GM23248 (cell line): ENCODE data around the gene FUOM. TPM values are rescaled to one million over a fixed set of nuclear protein-coding genes. Genes with fewer than 3 reads are reported as not detected.
A peak's percentile ranks its signal among the peaks of the same experiment; 100 is the strongest.
"Not testable (repeated sequence)": the region's sequence is repeated elsewhere in the genome, so short reads cannot be mapped to it uniquely, and the experiment has no call there.

Experiments used
- DNase-seq: peaks from one replicate; pipeline ENCODE4 v3.0.0-alpha.2; 2015
- H2AFZ ChIP-seq: fragments of 200-600 bp; sonication (generic); 2 replicates; pipeline ENCODE4 v1.6.1; 2016; ENCODE audit warnings: antibody characterized with exemption
- H3F3A ChIP-seq: fragments of 200-600 bp; sonication (generic); 2 replicates; pipeline ENCODE4 v1.6.1; 2016; ENCODE audit warnings: mild to moderate bottlenecking, antibody characterized with exemption, mixed run types; ENCODE audit not compliant: insufficient read depth
- H3K27ac ChIP-seq: fragments of 200-600 bp; sonication (generic); 2 replicates; pipeline ENCODE4 v1.5.1; 2016; ENCODE audit warnings: mild to moderate bottlenecking
- H3K27me3 ChIP-seq: fragments of 200-600 bp; sonication (generic); replicated peaks from 2 replicates; pipeline ENCODE4 v1.6.1; 2016; ENCODE audit warnings: mild to moderate bottlenecking; ENCODE audit not compliant: insufficient read depth
- H3K36me3 ChIP-seq: fragments of 200-600 bp; sonication (generic); 2 replicates; pipeline ENCODE4 v1.6.1; 2016; ENCODE audit warnings: low read depth, mild to moderate bottlenecking
- H3K4me1 ChIP-seq: fragments of 200-600 bp; sonication (generic); 2 replicates; pipeline ENCODE4 v1.6.1; 2016; ENCODE audit warnings: mild to moderate bottlenecking; ENCODE audit not compliant: insufficient read depth
- H3K4me2 ChIP-seq: fragments of 200-600 bp; sonication (generic); one replicate; pipeline ENCODE4 v1.6.1; 2016; ENCODE audit warnings: mild to moderate bottlenecking; ENCODE audit not compliant: unreplicated experiment
- H3K4me3 ChIP-seq: fragments of 200-600 bp; sonication (generic); 2 replicates; pipeline ENCODE4 v1.5.1; 2016; ENCODE audit warnings: mild to moderate bottlenecking
- H3K79me2 ChIP-seq: fragments of 200-600 bp; sonication (generic); 2 replicates; pipeline ENCODE4 v1.6.1; 2016; ENCODE audit warnings: mild to moderate bottlenecking; ENCODE audit not compliant: insufficient read depth
- H3K9ac ChIP-seq: fragments of 200-600 bp; sonication (generic); 2 replicates; pipeline ENCODE4 v1.6.1; 2016; ENCODE audit warnings: mild to moderate bottlenecking
- H3K9me2 ChIP-seq: fragments of 200-600 bp; sonication (generic); 2 replicates; pipeline ENCODE4 v1.6.1; 2016; ENCODE audit warnings: mixed run types, mild to moderate bottlenecking, moderate library complexity; ENCODE audit not compliant: insufficient read depth
- H3K9me3 ChIP-seq: fragments of 200-600 bp; sonication (generic); one replicate; pipeline ENCODE4 v1.6.1; 2017; ENCODE audit warnings: low read depth
- H4K20me1 ChIP-seq: fragments of 200-600 bp; sonication (generic); 2 replicates; pipeline ENCODE4 v1.6.0; 2016; ENCODE audit not compliant: insufficient read depth
- EZH2 ChIP-seq: fragments of 200-600 bp; sonication (generic); IDR thresholded peaks from 2 replicates; pipeline ENCODE4 v1.6.1; 2018; ENCODE audit warnings: antibody characterized with exemption, mild to moderate bottlenecking; ENCODE audit not compliant: insufficient read depth, poor library complexity, severe bottlenecking
- EZH2phosphoT487 ChIP-seq: fragments of 200-600 bp; sonication (generic); IDR thresholded peaks from 2 replicates; pipeline ENCODE4 v1.6.1; 2018; ENCODE audit warnings: antibody characterized with exemption, moderate library complexity, mild to moderate bottlenecking, low read depth; ENCODE audit not compliant: insufficient read depth
- WGBS, 2 experiments: methylation state at CpG; one replicate each; pipeline ENCODE4 v1.1.6; 2015 to 2017; ENCODE audit warnings: low lambda C conversion rate in 2 of 2, low coverage in 1 of 2; ENCODE audit errors: missing lambda C conversion rate in 2 of 2; 5-methylcytosine and 5-hydroxymethylcytosine counted together
- in situ Hi-C: fragments of 300-500 bp; cut with MboI; formaldehyde crosslinking; loops from 2 replicates; pipeline ENCODE4 v1.15.0; 2020
- polyA plus RNA-seq: library from polyadenylated mRNA; unstranded; fragments of >200 nt; fragmentation: Nextera tagmentation; extraction: Ambion mirVana; gene quantifications from 2 replicates; pipeline ENCODE4 v1.2.1, GENCODE V29; 2016
- total RNA-seq: library from RNA; depleted of rRNA; stranded (reverse); fragments of >200 nt; shearing (Covaris generic); gene quantifications from 2 replicates; pipeline ENCODE4 v1.2.3, GENCODE V29; 2014

Gene FUOM
- total and polyA plus RNA-seq, 2 experiments from 2014 or later: 21.5 to 24.5 TPM

- Histone ChIP-seq H3F3A (no peaks in the 10 kb centered on the region), H3K9me2 (no peaks in the 10 kb centered on the region), H3K4me1 (no peaks in the 10 kb centered on the region), H4K20me1 (no peaks in the 10 kb centered on the region), H2AFZ (no peak overlapping the region), H3K9ac (peak overlapping the region; percentile 33), H3K27me3 (no peaks in the 10 kb centered on the region), H3K4me2 (peak overlapping the region; percentile 52), H3K4me3 (peak overlapping the region; percentile 52), H3K9me3 (no peaks in the 10 kb centered on the region), H3K36me3 (no peaks in the 10 kb centered on the region), H3K27ac (no peak overlapping the region), H3K79me2 (0 out of 2 replicates have a peak, but pooled peaks cover 10% of the 10 kb centered on the region)
- WGBS, 2 experiments: 22 to 37% methylated on average over 9 to 16 of the region's 20 CpGs
- DNase-seq: no peak
- no peak for TF ChIP-seq EZH2phosphoT487
- no peak for TF ChIP-seq EZH2
- in situ Hi-C loops: no loop called here
Measured at GRCh38 chr10:133372507-133372906, 14.7 kb upstream of the FUOM start.

GRCh38 chr10:133370030-133370786 lies 12.4 kb upstream of the FUOM start:
- no peaks in the 10 kb centered on the region for H3K9me2 ChIP-seq
- H3K9ac ChIP-seq: no peak overlapping the region
- in situ Hi-C loops: no loop called here
- WGBS, 2 experiments: 91 to 93% methylated on average over 24 of the region's 24 CpGs
- no peak overlapping the region for H3K27ac ChIP-seq
- no peaks in the 10 kb centered on the region for H4K20me1 ChIP-seq
- H3K27me3 ChIP-seq: no peaks in the 10 kb centered on the region
- H3K9me3 ChIP-seq: no peaks in the 10 kb centered on the region
- H3K36me3 ChIP-seq: peaks cover 3% of the 10 kb centered on the region; the same call in 1 of the 2 replicates
- no peak overlapping the region for H2AFZ ChIP-seq
- DNase-seq: no peak
- no peaks in the 10 kb centered on the region for H3K4me1 ChIP-seq
- no peaks in the 10 kb centered on the region for H3F3A ChIP-seq
- H3K4me3 ChIP-seq: no peak overlapping the region
- 0 out of 2 replicates have a peak, but pooled peaks cover 10% of the 10 kb centered on the region for H3K79me2 ChIP-seq
- no peak for TF ChIP-seq EZH2phosphoT487
- no peak for TF ChIP-seq EZH2
- H3K4me2 ChIP-seq: no peak overlapping the region

- Histone ChIP-seq H3K79me2 (0 out of 2 replicates have a peak, but pooled peaks cover 10% of the 10 kb centered on the region), H3K27ac (no peak overlapping the region), H3K4me1 (no peaks in the 10 kb centered on the region), H4K20me1 (no peaks in the 10 kb centered on the region), H2AFZ (no peak overlapping the region), H3K9me3 (no peaks in the 10 kb centered on the region), H3K27me3 (no peaks in the 10 kb centered on the region), H3K9ac (no peak overlapping the region), H3K9me2 (no peaks in the 10 kb centered on the region), H3F3A (no peaks in the 10 kb centered on the region), H3K4me3 (no peak overlapping the region), H3K36me3 (peaks cover 3% of the 10 kb centered on the region; the same call in 1 of the 2 replicates), H3K4me2 (no peak overlapping the region)
- WGBS, 2 experiments: 98 to 100% methylated on average over 6 to 7 of the region's 7 CpGs
- no peak for DNase-seq
- no peak for TF ChIP-seq EZH2
- TF ChIP-seq EZH2phosphoT487: no peak
- in situ Hi-C loops: no loop called here
Measured at GRCh38 chr10:133368153-133368552, 10.3 kb upstream of the FUOM start.

GRCh38 chr10:133367461-133367860 lies 9.6 kb upstream of the FUOM start:
- H3K4me2 ChIP-seq, H3K4me3 ChIP-seq, H3K9me2 ChIP-seq, H3K36me3 ChIP-seq, H3K27me3 ChIP-seq, H3K4me1 ChIP-seq, H3K9me3 ChIP-seq, DNase-seq, in situ Hi-C loops, H3F3A ChIP-seq, H2AFZ ChIP-seq, H3K27ac ChIP-seq, H3K9ac ChIP-seq, H4K20me1 ChIP-seq: not testable (repeated sequence)
- 0 out of 2 replicates have a peak, but pooled peaks cover 10% of the 10 kb centered on the region for H3K79me2 ChIP-seq
- WGBS, 2 experiments: 60 to 95% methylated on average over 2 of the region's 7 CpGs
